ENCODE measurements around the gene SCP2. TPM values are rescaled to one million over a fixed set of nuclear protein-coding genes. Genes with fewer than 3 reads are reported as not detected.

SCP2 gene
- total RNA-seq, 2 experiments from 2014 or later: 22.7 to 27.0 TPM

DNA sequence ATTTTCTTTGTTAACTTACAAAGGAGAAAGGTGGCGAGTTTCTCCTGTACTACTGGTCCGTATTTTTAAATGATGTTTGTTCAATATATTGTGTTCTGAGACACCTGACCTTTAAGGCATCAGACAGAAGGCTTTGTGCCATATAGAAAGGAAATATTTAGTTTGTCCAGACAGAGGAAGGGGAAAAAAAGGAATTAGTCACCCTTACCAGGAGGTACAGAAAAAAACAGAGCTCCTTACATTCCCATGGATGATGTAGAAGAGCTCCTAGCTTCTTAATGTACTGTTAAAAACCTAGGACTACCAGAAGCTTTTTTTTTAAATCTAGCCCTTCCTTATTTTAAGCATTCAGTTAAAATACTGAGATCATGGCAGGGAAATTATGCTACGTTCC, 122.5 kb downstream of the SCP2 start:
- Mint-ChIP-seq H3K36me3 (ENCODE audit: low read depth) (peaks cover 93% of the 10 kb centered on the region), H3K4me1 (ENCODE audit: low read depth) (no peaks in the 10 kb centered on the region), H3K27ac (no peak overlapping the region), H3K4me3 (no peak overlapping the region), H3K27me3 (no peaks in the 10 kb centered on the region), H3K9me3 (no peaks in the 10 kb centered on the region)
- Histone ChIP-seq H3K27ac (ENCODE audit: low read depth in 1 of 2, low read length in 2 of 2) (no peak overlapping the region), H3K36me3 (ENCODE audit: insufficient read depth, low read length) (peaks cover 56% of the 10 kb centered on the region), H3K9me3 (ENCODE audit: control insufficient read depth in 1 of 2, insufficient read depth in 1 of 2, low read length in 2 of 2) (no peaks in the 10 kb centered on the region), H3K4me3 (ENCODE audit: low read length) (no peak overlapping the region), H3K4me1 (ENCODE audit: insufficient read depth, low read length) (no peaks in the 10 kb centered on the region), H3K27me3 (ENCODE audit: control insufficient read depth in 1 of 2, insufficient read depth in 2 of 2, low read length in 2 of 2) (no peaks in the 10 kb centered on the region)
- CTCF ChIA-PET: no interaction called here
- intact Hi-C loops (cut with DNase I, micrococcal nuclease): no loop called here
- TF ChIP-seq, protein P1, sequence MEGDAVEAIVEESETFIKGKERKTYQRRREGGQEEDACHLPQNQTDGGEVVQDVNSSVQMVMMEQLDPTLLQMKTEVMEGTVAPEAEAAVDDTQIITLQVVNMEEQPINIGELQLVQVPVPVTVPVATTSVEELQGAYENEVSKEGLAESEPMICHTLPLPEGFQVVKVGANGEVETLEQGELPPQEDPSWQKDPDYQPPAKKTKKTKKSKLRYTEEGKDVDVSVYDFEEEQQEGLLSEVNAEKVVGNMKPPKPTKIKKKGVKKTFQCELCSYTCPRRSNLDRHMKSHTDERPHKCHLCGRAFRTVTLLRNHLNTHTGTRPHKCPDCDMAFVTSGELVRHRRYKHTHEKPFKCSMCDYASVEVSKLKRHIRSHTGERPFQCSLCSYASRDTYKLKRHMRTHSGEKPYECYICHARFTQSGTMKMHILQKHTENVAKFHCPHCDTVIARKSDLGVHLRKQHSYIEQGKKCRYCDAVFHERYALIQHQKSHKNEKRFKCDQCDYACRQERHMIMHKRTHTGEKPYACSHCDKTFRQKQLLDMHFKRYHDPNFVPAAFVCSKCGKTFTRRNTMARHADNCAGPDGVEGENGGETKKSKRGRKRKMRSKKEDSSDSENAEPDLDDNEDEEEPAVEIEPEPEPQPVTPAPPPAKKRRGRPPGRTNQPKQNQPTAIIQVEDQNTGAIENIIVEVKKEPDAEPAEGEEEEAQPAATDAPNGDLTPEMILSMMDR (IDR thresholded peaks at IDR 0.05): no peak
- DNase-seq: no peak
- POLR2A ChIA-PET: no interaction called here
- no peak for ATAC-seq (ENCODE audit: poor library complexity)

- Histone ChIP-seq H3K27me3 (ENCODE audit: control insufficient read depth in 1 of 2, insufficient read depth in 2 of 2, low read length in 2 of 2) (no peaks in the 10 kb centered on the region), H3K27ac (ENCODE audit: low read depth in 1 of 2, low read length in 2 of 2) (no peak overlapping the region), H3K36me3 (ENCODE audit: insufficient read depth, low read length) (peaks cover 56% of the 10 kb centered on the region), H3K4me1 (ENCODE audit: insufficient read depth, low read length) (no peaks in the 10 kb centered on the region), H3K9me3 (ENCODE audit: control insufficient read depth in 1 of 2, insufficient read depth in 1 of 2, low read length in 2 of 2) (no peaks in the 10 kb centered on the region), H3K4me3 (ENCODE audit: low read length) (no peak overlapping the region)
- intact Hi-C loops (cut with DNase I, micrococcal nuclease): no loop called here
- TF ChIP-seq, protein P1 (IDR thresholded peaks at IDR 0.05): no peak
- no peaks in the 10 kb centered on the region for H3K4me1 Mint-ChIP-seq (ENCODE audit: low read depth)
- no peak overlapping the region for H3K27ac Mint-ChIP-seq
- CTCF ChIA-PET: no interaction called here
- no peaks in the 10 kb centered on the region for H3K27me3 Mint-ChIP-seq
- ATAC-seq (ENCODE audit: poor library complexity): no peak
- POLR2A ChIA-PET: no interaction called here
- DNase-seq: no peak
- no peak overlapping the region for H3K4me3 Mint-ChIP-seq
- H3K9me3 Mint-ChIP-seq: no peaks in the 10 kb centered on the region
- peaks cover 89% of the 10 kb centered on the region for H3K36me3 Mint-ChIP-seq (ENCODE audit: low read depth)
These were observed 123.2 kb downstream of the SCP2 start for GRCh38 chr1:53050310-53050709.

- CTCF ChIA-PET: no interaction called here
These were observed 124.6 kb downstream of the SCP2 start for GRCh38 chr1:53051676-53052075.

More at GRCh38 chr1:53051676-53052075, 124.6 kb downstream of the SCP2 start:
- Histone ChIP-seq H3K27me3 (ENCODE audit: control insufficient read depth in 1 of 2, insufficient read depth in 2 of 2, low read length in 2 of 2) (no peaks in the 10 kb centered on the region), H3K9me3 (ENCODE audit: control insufficient read depth in 1 of 2, insufficient read depth in 1 of 2, low read length in 2 of 2) (no peaks in the 10 kb centered on the region), H3K4me3 (ENCODE audit: low read length) (no peak overlapping the region), H3K27ac (ENCODE audit: low read depth in 1 of 2, low read length in 2 of 2) (no peak overlapping the region), H3K36me3 (ENCODE audit: insufficient read depth, low read length) (peaks cover 56% of the 10 kb centered on the region), H3K4me1 (ENCODE audit: insufficient read depth, low read length) (no peaks in the 10 kb centered on the region)
- no peak overlapping the region for H3K4me3 Mint-ChIP-seq
- intact Hi-C loops (cut with DNase I, micrococcal nuclease): no loop called here
- no peak overlapping the region for H3K27ac Mint-ChIP-seq
- H3K4me1 Mint-ChIP-seq (ENCODE audit: low read depth): no peaks in the 10 kb centered on the region
- peaks cover 76% of the 10 kb centered on the region for H3K36me3 Mint-ChIP-seq (ENCODE audit: low read depth)
- no peak for ATAC-seq (ENCODE audit: poor library complexity)
- POLR2A ChIA-PET: no interaction called here
- H3K27me3 Mint-ChIP-seq: no peaks in the 10 kb centered on the region
- H3K9me3 Mint-ChIP-seq: no peaks in the 10 kb centered on the region
- no peak for DNase-seq
- TF ChIP-seq, protein P1 (IDR thresholded peaks at IDR 0.05): no peak

Measured in CD4-positive, alpha-beta T cell (primary cell).